GM19351 (cell line): ENCODE data around the gene BNC2.
"Not testable (repeated sequence)": the region's sequence is repeated elsewhere in the genome, so short reads cannot be mapped to it uniquely, and the experiment has no call there.

Experiments
- ATAC-seq: cut with Tn5 transposase; IDR thresholded peaks from one replicate; pipeline ENCODE4 v1.9.1; 2021; ENCODE audit warnings: mild to moderate bottlenecking, moderate library complexity; ENCODE audit not compliant: unreplicated experiment

The BNC2 gene

GRCh38 chr9:16552252-16552651 is 318.2 kb downstream of the BNC2 start:
- no peak for ATAC-seq

- ATAC-seq = no peak
These were observed 318.8 kb downstream of the BNC2 start for GRCh38 chr9:16551692-16552091.

- ATAC-seq = no peak
These were observed 324.8 kb downstream of the BNC2 start for GRCh38 chr9:16545639-16546038.

GRCh38 chr9:16544842-16545241 is 325.6 kb downstream of the BNC2 start:
- ATAC-seq = no peak

- ATAC-seq = no peak
These were observed 326.8 kb downstream of the BNC2 start for GRCh38 chr9:16543686-16544085.

DNA sequence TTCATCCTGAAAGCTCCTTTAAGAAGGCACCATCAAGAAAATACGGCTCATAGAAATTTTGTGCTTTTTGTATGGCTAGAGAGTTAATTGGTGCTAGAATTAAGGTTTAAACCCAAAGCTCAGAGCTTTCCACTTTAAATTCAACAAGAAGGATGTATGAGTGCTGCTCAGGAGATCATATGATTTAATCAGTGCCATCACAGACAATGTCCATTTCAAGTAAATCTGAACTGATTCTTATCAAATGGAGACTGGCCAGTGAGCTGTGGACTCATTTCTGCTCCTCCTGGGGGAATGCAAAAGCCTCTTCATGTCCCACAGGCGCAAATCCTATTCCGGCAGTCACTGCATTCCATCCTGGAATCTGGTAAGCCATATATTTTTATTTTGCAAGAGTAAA is 327.2 kb downstream of the BNC2 start:
- ATAC-seq = no peak

- ATAC-seq = no peak
These were observed 328.2 kb downstream of the BNC2 start for GRCh38 chr9:16542290-16542689.

DNA sequence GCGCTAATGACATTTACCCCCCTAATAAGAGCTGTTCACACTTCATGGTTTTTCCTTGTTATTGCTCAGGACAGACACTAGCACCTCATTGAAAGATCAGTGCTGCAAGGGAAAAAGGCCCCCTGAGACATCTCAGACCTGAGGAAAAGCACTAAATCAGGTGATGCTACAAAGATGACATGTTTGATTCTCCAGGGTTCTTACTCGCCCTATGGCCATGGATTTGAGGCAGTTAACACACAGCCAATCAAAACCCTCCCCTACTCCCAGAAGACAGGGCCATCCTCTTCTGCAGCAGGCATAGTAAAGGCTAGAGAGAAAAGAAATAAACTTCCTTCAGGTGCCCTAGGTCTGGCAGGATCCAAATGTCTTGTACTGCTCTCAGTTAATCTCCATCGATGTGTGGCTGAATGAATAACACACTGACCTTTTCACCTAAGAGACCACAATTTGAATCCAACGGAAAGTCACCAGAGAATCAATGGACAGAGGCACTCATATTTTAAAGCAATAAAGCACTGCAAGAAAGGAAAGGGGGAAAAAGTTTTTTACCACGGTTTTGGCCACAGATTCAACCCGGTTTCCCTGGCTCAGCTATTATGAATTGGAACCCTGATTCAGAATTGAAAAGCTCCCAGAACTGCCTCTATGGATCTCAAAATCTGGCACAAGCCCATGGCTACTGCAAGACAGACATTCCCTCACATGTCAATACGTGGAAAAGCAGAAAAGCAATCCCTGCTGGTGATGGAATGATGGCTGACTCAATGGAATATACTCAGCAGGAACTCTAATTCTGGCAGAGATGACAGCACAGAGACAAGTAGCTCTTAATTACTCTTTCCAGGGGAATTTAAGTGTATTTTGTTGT is 329.5 kb downstream of the BNC2 start:
- no peak for ATAC-seq

DNA sequence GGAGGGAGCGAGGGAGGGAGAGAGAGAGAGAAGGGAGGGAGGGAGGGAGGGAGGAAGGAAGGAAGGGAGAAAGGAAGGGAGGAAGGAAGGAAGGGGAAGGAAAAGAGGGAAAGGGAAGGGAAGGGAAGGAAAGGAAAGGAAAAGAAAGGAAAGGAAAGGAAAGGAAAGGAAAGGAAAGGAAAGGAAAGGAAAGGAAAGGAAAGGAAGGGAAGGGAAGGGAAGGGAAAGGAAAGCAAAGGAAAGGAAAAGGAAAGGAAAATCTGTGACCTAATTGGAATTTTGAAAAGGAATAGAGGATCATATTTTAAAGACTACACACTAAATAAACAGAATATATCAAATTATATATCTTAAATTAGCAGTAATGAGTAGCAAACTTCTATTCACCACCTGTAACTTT is 330.8 kb downstream of the BNC2 start:
- ATAC-seq = not testable (repeated sequence)

- no peak for ATAC-seq
These were observed 334.9 kb downstream of the BNC2 start for GRCh38 chr9:16535555-16535954.

DNA sequence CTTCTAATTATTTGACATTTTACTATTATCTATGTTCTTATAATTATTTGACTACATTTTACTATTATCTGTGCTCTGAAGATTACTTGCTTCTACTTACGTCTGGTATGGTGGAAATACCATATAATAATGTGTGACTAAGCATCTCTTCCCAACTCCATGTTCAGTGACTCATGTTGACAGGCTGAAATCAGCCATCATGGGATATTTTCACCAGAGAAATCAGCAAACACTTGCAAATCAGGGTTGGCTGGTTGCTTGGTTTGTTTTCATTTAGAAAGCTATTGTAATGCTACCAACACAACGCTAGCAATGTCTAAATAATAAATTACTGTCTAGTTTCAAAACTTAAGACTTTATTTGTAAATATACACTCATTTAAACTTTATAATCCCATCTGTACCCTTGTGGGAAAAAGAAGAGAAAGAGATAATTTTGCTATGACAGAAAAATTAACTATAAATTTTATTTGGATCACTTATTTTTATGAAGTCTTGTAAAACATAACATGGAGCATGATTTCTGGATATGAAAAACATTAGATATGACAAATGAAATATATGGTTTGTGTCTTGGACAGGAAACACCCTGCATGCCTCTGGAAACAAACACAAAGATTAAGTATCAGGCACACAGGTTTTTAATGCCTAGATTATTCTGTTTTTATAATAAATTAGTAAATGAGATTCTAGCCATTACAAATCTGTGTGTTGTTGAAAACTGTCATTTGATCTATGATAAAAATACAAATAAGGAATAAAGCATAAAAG is 337.6 kb downstream of the BNC2 start:
- ATAC-seq = no peak

GRCh38 chr9:16532272-16532671 is 338.2 kb downstream of the BNC2 start:
- no peak for ATAC-seq

GRCh38 chr9:16530669-16531642 is 339.5 kb downstream of the BNC2 start:
- no peak for ATAC-seq

DNA sequence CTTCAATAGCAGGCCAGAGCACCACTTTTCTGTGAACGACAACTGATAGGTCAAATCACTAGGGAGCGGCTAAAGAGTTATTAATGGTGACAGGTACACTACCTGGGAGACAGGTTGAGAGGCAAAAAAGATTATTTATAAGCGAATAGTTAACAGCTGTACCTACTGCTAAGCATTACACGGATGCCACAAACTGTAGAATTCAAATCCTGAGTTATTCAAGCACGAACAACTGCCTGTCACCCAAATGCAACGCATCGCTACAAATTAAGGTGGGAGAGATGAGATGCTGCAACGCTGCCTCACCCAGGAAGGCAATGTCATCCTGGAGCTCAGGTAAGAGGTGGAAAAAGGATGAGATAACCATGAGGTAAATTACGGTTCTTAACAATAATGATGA is 342.9 kb downstream of the BNC2 start:
- no peak for ATAC-seq

DNA sequence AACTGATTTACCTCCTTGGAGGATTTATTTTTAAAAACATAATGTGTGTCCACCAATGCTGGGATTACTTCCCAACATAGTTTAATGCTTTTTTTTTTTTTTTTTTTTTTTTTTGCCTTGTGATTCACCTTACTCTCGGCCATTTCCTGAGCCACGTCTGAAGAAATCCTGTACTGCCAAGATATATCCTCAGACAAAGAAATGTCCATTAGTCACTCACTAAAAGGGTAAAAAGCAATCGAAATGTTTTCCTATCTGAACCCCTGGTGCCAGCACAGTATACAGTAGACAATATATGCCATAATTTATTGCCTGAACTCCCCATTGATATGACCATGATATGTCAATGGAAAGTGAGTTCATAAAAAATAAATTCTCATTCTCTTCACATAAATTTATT is 344.1 kb downstream of the BNC2 start:
- no peak for ATAC-seq

DNA sequence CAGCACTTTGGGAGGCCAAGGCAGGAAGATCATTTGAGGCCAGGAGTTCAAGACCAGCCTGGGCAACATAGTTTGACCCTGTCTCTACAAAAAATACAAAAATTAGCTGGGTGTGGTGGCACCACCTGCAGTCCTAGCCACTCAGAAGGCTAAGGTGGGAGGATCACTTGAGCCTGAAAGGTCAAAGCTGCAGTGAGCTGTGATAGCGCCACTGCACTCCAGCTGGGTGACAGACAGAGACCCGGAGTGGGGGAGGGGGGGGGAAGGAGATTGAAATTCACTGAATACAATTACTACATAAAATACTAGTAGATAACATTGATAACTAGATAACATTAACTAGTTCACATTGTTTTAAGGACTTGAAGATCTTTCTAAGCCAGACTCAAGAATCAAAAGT is 345.6 kb downstream of the BNC2 start:
- no peak for ATAC-seq

DNA sequence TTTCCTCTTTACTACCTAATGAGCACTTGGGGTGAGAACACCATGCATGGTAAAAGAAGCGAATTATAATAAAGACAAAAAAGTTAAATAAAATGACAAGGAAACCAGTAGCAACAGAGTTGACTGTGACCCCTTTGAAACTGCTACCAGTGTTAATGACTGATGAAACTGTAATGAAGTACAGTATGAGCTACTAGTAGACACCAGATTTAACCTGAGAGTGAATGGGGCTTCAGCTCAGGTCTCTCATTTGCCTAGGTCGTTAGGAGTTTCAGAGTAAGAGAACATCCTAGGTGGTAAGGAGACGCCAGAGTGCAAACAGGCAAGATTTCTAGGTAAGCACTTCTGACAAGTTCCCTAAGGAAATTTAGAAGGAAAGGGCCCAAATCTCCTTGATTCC is 346.4 kb downstream of the BNC2 start:
- no peak for ATAC-seq

DNA sequence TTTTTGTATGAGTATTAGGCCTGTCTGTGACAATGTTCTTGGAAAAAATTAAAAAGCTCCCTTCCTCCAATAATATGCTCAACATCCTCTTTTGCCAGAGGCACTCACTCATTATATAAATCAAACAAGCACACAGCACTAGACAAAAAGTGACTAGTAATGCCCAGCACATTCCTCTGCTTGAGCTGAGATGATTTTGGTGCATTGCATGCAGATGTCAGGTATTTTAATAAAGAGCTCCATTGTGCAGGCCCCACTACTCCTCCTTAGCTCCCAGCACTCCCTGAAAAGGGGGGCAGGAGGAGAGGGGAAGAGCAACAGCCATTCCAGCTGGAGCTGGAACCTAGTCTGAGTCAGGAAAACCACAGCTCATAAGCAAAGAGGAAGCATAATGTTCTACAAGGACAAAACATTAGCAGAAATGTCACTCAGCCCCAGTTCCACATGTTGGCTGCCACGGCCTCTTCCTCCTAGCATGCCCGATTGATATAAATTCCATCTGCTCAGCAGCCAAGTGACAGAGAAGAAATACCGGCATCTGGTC is 348.5 kb downstream of the BNC2 start:
- ATAC-seq = no peak

GRCh38 chr9:16519001-16519400 is 351.5 kb downstream of the BNC2 start:
- ATAC-seq = no peak

DNA sequence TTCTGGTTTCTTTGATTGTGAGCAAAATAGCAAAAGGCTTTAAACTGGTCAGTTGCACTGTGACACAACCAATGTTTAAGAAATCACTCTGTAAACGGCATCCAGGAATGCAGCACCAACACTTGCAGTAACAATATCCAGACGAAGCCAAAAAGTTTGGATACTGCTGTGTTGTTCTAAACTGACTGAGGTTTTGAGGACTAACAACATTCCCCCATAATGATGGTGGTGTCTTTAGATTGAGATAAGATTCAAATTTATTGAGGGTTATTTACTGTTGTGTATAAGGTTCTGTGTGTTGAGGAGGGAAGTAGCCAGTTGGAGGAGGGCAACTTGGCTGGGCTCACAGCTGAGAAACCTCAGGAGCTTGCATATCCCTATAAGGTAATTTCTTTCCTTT is 353.6 kb downstream of the BNC2 start:
- ATAC-seq = no peak

DNA sequence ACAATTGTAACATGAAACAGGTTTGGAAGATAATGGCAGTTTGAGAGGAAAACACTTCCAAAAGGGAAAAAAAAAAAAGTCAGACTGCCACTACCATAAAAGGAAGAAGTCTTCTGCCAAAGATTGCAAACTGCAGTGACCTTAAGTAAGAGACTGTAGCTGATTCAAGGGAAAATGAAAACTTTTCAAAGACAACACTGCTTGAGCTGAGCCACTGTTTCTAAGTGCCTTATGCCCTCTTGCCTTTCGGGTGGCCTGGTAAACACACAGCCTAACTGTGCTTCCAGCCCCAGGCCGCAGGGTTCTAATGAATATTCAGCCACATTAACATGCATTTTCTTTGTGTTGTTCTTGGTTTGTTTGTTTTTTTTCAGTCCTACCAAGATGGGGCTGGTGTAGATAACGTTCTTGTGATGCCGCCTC is 354.6 kb downstream of the BNC2 start:
- ATAC-seq = no peak
